Measurements from ENCODE around the gene PLD2.
A peak's percentile ranks its signal among the peaks of the same experiment; 100 is the strongest.

PLD2 gene

DNA sequence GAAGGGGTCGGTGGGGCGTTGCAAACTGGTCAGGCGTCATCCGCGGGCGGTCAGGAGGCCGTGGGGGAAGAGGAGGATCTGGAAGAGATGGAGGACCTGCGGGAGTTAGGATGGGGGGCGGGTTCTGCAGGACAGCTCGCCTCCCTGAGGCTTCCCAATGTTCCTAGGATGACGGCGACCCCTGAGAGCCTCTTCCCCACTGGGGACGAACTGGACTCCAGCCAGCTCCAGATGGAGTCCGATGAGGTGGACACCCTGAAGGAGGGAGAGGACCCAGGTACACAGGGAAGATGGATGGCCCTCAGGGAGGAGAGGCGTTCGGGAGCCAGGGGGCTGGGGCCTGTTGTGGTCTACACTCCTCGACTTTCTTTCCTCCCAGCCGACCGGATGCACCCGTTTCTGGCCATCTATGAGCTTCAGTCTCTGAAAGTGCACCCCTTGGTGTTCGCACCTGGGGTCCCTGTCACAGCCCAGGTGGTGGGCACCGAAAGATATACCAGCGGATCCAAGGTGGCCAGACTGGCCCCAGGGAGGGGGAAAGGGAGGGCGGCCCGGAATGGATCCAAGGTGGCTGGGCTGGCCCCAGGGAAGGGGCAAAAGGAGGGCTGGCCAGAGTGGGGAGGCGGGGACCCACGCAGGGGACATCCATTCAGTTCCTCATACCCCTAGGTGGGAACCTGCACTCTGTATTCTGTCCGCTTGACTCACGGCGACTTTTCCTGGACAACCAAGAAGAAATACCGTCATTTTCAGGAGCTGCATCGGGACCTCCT is 839 bp downstream of the PLD2 start:
- no peak for DNase-seq
- H3K27ac ChIP-seq: no peak overlapping the region
- in situ Hi-C loops (cut with HindIII; ENCODE audit: low pct_ligation_motif_present, low sequenced_read_pairs): no loop called here

DNA sequence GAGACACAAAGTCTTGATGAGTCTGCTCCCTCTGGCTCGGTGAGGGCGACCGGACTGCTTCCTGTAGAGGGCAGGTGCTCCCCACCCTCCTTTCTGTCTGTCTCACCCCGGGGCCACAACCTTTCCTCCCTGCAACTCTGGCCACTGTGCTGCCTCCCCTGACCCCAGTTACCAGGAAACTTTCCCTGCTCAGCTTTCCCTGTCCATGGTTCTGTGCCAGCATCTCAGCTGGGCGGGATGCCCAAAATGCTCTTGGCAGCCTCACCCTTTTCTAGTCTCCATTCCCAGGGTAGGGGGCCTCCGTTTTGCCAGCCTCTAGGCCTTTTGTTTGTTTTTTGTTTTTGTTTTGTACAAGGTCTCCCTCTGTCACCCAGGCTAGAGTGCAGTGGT is 1.4 kb downstream of the PLD2 start:
- in situ Hi-C loops (cut with HindIII; ENCODE audit: low pct_ligation_motif_present, low sequenced_read_pairs): no loop called here

More for the DNA sequence above, 839 bp downstream of the PLD2 start:
- Histone ChIP-seq H3K4me3 (ENCODE audit: low read depth, low read length) (peak overlapping the region; percentile 73), H3K36me3 (replicated peaks) (peaks cover 2% of the 10 kb centered on the region), H3K27me3 (replicated peaks) (no peaks in the 10 kb centered on the region)
- TF ChIP-seq, protein P1, sequence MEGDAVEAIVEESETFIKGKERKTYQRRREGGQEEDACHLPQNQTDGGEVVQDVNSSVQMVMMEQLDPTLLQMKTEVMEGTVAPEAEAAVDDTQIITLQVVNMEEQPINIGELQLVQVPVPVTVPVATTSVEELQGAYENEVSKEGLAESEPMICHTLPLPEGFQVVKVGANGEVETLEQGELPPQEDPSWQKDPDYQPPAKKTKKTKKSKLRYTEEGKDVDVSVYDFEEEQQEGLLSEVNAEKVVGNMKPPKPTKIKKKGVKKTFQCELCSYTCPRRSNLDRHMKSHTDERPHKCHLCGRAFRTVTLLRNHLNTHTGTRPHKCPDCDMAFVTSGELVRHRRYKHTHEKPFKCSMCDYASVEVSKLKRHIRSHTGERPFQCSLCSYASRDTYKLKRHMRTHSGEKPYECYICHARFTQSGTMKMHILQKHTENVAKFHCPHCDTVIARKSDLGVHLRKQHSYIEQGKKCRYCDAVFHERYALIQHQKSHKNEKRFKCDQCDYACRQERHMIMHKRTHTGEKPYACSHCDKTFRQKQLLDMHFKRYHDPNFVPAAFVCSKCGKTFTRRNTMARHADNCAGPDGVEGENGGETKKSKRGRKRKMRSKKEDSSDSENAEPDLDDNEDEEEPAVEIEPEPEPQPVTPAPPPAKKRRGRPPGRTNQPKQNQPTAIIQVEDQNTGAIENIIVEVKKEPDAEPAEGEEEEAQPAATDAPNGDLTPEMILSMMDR (IDR thresholded peaks at IDR 0.05; ENCODE audit: low read depth, low read length, missing control alignments): no peak

DNA sequence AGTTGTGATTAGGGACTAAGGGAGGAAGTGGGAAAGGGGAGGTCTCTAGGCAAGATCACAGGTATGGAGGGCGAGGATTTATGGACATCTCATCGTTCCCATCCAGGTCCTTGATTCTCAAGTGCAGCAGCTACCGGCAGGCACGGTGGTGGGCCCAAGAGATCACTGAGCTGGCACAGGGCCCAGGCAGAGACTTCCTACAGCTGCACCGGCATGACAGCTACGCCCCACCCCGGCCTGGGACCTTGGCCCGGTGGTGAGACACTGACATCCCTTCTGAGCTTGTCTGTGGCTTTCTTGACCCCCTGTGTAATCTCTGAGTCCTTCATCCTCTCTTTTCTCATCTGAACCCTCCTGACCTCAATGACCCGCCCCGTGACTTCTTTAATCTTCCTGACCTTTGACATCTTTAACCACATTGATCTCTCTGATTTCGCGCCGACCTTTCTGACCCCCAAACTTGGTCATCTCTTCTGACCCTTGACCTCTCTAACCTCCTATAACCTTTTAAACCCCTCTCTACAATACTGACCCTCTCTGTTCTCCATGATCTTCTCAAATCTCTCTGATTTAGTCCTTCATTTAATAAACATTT is 3.8 kb downstream of the PLD2 start:
- no peak for DNase-seq
- Histone ChIP-seq H3K27me3 (replicated peaks) (no peaks in the 10 kb centered on the region), H3K27ac (no peak overlapping the region), H3K36me3 (replicated peaks) (peaks cover 4% of the 10 kb centered on the region), H3K4me3 (ENCODE audit: low read depth, low read length) (no peak overlapping the region)
- TF ChIP-seq, protein P1 (IDR thresholded peaks at IDR 0.05; ENCODE audit: low read depth, low read length, missing control alignments): no peak
- in situ Hi-C loops (cut with HindIII; ENCODE audit: low pct_ligation_motif_present, low sequenced_read_pairs): no loop called here

More for the DNA sequence above, 1.4 kb downstream of the PLD2 start:
- peaks cover 2% of the 10 kb centered on the region for H3K36me3 ChIP-seq (replicated peaks)
- no peak for DNase-seq
- H3K4me3 ChIP-seq (ENCODE audit: low read depth, low read length): no peak overlapping the region
- H3K27ac ChIP-seq: no peak overlapping the region
- TF ChIP-seq, protein P1 (IDR thresholded peaks at IDR 0.05; ENCODE audit: low read depth, low read length, missing control alignments): no peak
- no peaks in the 10 kb centered on the region for H3K27me3 ChIP-seq (replicated peaks)

DNA sequence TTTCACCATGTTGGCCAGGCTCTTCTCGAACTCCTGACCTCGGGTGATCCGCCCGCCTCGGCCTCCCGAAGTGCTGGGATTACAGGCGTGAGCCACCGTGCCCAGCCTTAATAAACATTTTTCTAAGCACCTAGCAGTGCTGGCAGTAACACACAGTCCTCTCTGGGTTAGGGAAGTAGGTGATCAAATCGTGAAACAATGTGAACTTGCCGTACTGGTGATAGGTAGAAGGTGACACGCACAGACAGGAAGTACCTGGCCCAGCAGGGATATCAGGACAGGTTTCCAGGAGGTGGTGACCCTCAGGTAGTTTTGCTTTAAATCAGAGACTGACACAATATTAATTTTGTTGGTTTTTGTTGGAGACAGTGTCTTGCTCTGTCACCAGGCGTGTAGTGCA is 4.5 kb downstream of the PLD2 start:
- Histone ChIP-seq H3K27ac (no peak overlapping the region), H3K27me3 (replicated peaks) (no peaks in the 10 kb centered on the region), H3K36me3 (replicated peaks) (peaks cover 7% of the 10 kb centered on the region), H3K4me3 (ENCODE audit: low read depth, low read length) (no peak overlapping the region)
- DNase-seq: no peak
- in situ Hi-C loops (cut with HindIII; ENCODE audit: low pct_ligation_motif_present, low sequenced_read_pairs): no loop called here
- TF ChIP-seq, protein P1 (IDR thresholded peaks at IDR 0.05; ENCODE audit: low read depth, low read length, missing control alignments): no peak

DNA sequence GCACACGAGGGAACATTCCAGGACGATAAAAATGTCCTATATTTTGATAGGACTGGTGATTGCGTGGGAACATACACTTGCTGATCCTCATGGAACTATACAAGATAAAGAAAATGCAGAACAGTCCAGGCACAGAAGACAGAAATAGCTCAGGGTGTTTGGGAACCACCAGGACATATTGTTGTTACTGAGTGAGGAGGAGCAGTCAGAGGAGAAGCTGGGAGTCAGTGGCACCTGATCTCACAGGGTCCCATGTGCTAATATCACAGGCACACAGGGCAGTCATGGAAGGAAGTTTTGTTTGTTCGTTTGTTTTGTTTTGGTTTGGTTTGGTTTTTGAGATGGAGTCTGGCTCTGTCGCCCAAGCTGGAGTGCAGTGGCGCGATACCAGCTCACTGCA is 5.7 kb downstream of the PLD2 start:
- Histone ChIP-seq H3K27me3 (replicated peaks) (no peaks in the 10 kb centered on the region), H3K27ac (no peak overlapping the region), H3K4me3 (ENCODE audit: low read depth, low read length) (no peak overlapping the region), H3K36me3 (replicated peaks) (peaks cover 11% of the 10 kb centered on the region)
- in situ Hi-C loops (cut with HindIII; ENCODE audit: low pct_ligation_motif_present, low sequenced_read_pairs): no loop called here
- TF ChIP-seq, protein P1 (IDR thresholded peaks at IDR 0.05; ENCODE audit: low read depth, low read length, missing control alignments): no peak
- no peak for DNase-seq
